ENCODE data around the gene SYNPO2. TPM values are rescaled to one million over a fixed set of nuclear protein-coding genes. Genes with fewer than 3 reads are reported as not detected.

Gene SYNPO2, protein sequence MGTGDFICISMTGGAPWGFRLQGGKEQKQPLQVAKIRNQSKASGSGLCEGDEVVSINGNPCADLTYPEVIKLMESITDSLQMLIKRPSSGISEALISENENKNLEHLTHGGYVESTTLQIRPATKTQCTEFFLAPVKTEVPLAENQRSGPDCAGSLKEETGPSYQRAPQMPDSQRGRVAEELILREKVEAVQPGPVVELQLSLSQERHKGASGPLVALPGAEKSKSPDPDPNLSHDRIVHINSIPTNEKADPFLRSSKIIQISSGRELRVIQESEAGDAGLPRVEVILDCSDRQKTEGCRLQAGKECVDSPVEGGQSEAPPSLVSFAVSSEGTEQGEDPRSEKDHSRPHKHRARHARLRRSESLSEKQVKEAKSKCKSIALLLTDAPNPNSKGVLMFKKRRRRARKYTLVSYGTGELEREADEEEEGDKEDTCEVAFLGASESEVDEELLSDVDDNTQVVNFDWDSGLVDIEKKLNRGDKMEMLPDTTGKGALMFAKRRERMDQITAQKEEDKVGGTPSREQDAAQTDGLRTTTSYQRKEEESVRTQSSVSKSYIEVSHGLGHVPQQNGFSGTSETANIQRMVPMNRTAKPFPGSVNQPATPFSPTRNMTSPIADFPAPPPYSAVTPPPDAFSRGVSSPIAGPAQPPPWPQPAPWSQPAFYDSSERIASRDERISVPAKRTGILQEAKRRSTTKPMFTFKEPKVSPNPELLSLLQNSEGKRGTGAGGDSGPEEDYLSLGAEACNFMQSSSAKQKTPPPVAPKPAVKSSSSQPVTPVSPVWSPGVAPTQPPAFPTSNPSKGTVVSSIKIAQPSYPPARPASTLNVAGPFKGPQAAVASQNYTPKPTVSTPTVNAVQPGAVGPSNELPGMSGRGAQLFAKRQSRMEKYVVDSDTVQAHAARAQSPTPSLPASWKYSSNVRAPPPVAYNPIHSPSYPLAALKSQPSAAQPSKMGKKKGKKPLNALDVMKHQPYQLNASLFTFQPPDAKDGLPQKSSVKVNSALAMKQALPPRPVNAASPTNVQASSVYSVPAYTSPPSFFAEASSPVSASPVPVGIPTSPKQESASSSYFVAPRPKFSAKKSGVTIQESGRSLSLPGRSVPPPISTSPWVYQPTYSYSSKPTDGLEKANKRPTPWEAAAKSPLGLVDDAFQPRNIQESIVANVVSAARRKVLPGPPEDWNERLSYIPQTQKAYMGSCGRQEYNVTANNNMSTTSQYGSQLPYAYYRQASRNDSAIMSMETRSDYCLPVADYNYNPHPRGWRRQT
- total RNA-seq: under 1 TPM; 0.18 to 0.85 (median 0.56) TPM
- 1.0 TPM for total RNA-seq (2013)

DNA sequence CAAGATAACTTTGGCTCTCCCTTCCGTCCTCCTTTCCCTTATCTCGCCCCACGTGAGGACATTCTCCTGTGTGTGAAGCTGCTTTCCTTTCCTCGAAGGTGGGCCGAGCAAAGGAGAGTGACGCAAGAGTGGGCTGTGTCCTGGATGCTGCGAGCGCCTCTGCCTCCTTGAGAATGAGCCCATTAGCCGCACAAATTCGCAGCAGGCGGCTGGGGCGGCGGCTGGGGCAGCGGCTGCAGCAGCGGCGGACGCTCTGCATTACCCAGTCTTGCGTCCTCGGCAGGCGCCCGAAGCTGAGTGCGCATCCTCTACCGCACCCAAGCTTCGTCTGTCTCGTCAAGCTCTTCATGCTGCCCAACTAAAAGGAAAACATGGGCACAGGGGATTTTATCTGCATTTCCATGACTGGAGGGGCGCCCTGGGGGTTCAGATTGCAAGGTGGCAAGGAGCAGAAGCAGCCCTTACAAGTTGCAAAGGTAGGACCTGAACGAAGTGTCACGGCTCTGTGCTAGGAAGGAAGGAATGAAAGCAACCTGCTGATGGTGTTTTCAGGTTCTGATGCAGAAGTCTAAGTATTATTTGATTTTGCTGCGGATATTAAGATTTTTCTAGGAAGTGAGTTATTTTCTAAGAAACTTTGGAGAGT is at the start of gene SYNPO2:
Gene SYNPO2 (plus strand): TSS at position 189 of the 646 bp plus-strand sequence. CDS start 183 bp downstream, at position 372.
- ATAC-seq (peak; percentile 36 to 70 (median 59)), DNase-seq (peak in 1 of 2 donors; percentile 34)
- H3K9me3 ChIP-seq (ENCODE audit: control insufficient read depth, insufficient read depth, low read length): no peaks in the 10 kb centered on the region
- TF ChIP-seq, protein P1, sequence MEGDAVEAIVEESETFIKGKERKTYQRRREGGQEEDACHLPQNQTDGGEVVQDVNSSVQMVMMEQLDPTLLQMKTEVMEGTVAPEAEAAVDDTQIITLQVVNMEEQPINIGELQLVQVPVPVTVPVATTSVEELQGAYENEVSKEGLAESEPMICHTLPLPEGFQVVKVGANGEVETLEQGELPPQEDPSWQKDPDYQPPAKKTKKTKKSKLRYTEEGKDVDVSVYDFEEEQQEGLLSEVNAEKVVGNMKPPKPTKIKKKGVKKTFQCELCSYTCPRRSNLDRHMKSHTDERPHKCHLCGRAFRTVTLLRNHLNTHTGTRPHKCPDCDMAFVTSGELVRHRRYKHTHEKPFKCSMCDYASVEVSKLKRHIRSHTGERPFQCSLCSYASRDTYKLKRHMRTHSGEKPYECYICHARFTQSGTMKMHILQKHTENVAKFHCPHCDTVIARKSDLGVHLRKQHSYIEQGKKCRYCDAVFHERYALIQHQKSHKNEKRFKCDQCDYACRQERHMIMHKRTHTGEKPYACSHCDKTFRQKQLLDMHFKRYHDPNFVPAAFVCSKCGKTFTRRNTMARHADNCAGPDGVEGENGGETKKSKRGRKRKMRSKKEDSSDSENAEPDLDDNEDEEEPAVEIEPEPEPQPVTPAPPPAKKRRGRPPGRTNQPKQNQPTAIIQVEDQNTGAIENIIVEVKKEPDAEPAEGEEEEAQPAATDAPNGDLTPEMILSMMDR (IDR thresholded peaks at IDR 0.05): no peak
- peaks cover 13 to 16% of the 10 kb centered on the region in 2 donors for H3K4me1 Mint-ChIP-seq
- no peaks in the 10 kb centered on the region for H3K36me3 ChIP-seq (ENCODE audit: control insufficient read depth, insufficient read depth, low read length)
- H3K4me1 ChIP-seq (ENCODE audit: control insufficient read depth, insufficient read depth, low read length): peaks cover 6% of the 10 kb centered on the region
- whole genome bisulfite sequencing (ENCODE audit: insufficient coverage): 3% methylated on average over 29 of the region's 29 CpGs
- no peak within 1 kb of the TSS for H3K27ac ChIP-seq (ENCODE audit: low read length)
- intact Hi-C loops (cut with micrococcal nuclease): no loop called here
- no peaks in the 10 kb centered on the region for H3K9me3 Mint-ChIP-seq
- peak within 1 kb of the TSS; percentile 55 for H3K4me3 Mint-ChIP-seq
- no peaks in the 10 kb centered on the region for H3K36me3 Mint-ChIP-seq
- peaks cover 23 to 43% of the 10 kb centered on the region in 2 donors for H3K27me3 Mint-ChIP-seq (ENCODE audit: low read depth in 2 of 2)
- H3K27me3 ChIP-seq (ENCODE audit: control insufficient read depth, insufficient read depth, low read length): peaks cover 16% of the 10 kb centered on the region
- no peak within 1 kb of the TSS for H3K4me3 ChIP-seq (ENCODE audit: low read length)
- H3K27ac Mint-ChIP-seq: no peak within 1 kb of the TSS

DNA sequence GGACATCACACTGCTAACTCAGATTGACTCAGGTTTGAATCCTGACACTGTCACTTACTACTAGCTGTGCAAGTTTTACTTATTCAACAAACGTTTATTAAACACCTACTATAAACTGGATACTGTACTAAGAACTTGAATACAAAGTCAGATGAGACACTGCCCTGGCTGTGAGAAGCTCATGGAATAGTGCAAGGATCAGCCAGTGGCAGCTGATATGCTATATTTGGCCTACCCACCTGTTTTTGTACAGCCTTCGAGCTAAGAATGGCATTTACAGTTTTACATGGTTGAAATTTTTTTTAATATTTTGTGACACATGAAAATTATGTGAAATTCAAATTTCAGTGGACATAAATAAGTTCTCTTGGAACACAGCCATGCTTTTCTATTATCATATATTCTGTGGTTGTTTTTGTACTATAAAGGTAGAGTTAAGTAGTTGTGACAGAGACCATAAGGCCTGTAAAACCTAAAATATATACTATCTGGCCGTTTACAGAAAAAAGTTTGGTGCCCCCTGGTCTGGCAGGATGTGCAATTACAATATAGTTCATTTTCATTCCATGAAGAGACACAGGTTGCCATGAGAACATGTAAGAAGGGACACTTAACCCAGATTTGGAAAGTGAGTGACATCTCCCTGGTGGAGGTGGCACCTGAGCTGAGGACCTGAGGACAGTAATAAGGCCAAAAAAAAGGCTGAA is 49.3 kb upstream of the SYNPO2 start:
- Histone ChIP-seq H3K27me3 (ENCODE audit: control insufficient read depth, insufficient read depth, low read length) (no peaks in the 10 kb centered on the region), H3K9me3 (ENCODE audit: control insufficient read depth, insufficient read depth, low read length) (no peaks in the 10 kb centered on the region), H3K4me3 (ENCODE audit: low read length) (no peak overlapping the region), H3K27ac (ENCODE audit: low read length) (no peak overlapping the region), H3K4me1 (ENCODE audit: control insufficient read depth, insufficient read depth, low read length) (peaks cover 14% of the 10 kb centered on the region), H3K36me3 (ENCODE audit: control insufficient read depth, insufficient read depth, low read length) (no peaks in the 10 kb centered on the region)
- Mint-ChIP-seq H3K27me3 (ENCODE audit: low read depth in 2 of 2) (peaks cover 7 to 20% of the 10 kb centered on the region in 2 donors), H3K4me3 (no peak overlapping the region), H3K9me3 (no peaks in the 10 kb centered on the region), H3K4me1 (peaks cover 13% of the 10 kb centered on the region in 2 donors), H3K36me3 (peaks cover 7% of the 10 kb centered on the region), H3K27ac (no peak overlapping the region)
- 76% methylated on average over 2 of the region's 3 CpGs for WGBS (ENCODE audit: insufficient coverage)
- ATAC-seq (no peak), DNase-seq (no peak)
- intact Hi-C loops (cut with micrococcal nuclease): no loop called here
- TF ChIP-seq, protein P1 (IDR thresholded peaks at IDR 0.05): no peak

DNA sequence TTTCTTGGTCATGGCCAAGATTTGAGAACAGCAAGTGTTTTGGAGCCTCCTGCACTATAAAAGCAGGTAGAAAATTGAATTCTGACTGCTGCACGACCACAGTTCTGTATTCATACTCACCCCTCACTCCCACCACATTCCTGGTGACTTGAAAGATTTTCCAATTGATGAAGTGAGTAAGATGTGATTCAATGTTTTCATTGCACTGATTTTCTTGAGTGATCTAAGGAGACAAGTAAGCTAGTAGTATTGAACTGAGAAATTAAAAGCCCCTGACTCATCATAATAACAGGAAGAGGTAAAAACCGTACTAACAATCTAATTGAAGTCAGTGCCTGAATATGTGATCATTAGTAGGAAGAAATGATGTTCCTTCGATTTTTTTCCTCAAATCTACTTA is 46.6 kb upstream of the SYNPO2 start:
- Histone ChIP-seq H3K36me3 (ENCODE audit: control insufficient read depth, insufficient read depth, low read length) (no peaks in the 10 kb centered on the region), H3K4me3 (ENCODE audit: low read length) (no peak overlapping the region), H3K27ac (ENCODE audit: low read length) (no peak overlapping the region), H3K4me1 (ENCODE audit: control insufficient read depth, insufficient read depth, low read length) (no peaks in the 10 kb centered on the region), H3K27me3 (ENCODE audit: control insufficient read depth, insufficient read depth, low read length) (no peaks in the 10 kb centered on the region), H3K9me3 (ENCODE audit: control insufficient read depth, insufficient read depth, low read length) (no peaks in the 10 kb centered on the region)
- H3K36me3 Mint-ChIP-seq: no peaks in the 10 kb centered on the region
- WGBS (ENCODE audit: insufficient coverage): no CpG with 5 or more reads among the region's 3 CpGs
- ATAC-seq (no peak), DNase-seq (no peak)
- intact Hi-C loops (cut with micrococcal nuclease): no loop called here
- no peak overlapping the region for H3K4me3 Mint-ChIP-seq
- TF ChIP-seq, protein P1 (IDR thresholded peaks at IDR 0.05): no peak
- H3K4me1 Mint-ChIP-seq: no peaks in the 10 kb centered on the region
- H3K27ac Mint-ChIP-seq: no peak overlapping the region
- H3K9me3 Mint-ChIP-seq: no peaks in the 10 kb centered on the region
- peaks cover 15 to 23% of the 10 kb centered on the region in 2 donors for H3K27me3 Mint-ChIP-seq (ENCODE audit: low read depth in 2 of 2)

Measured in natural killer cell (primary cell).